ENCODE data around the gene NALCN. TPM values are rescaled to one million over a fixed set of nuclear protein-coding genes. Genes with fewer than 3 reads are reported as not detected.

NALCN gene
- total and polyA plus RNA-seq, 10 donors = 0.02 to 0.13 (median 0.09) TPM; not detected in 2

GRCh38 chr13:101308247-101309013 is 107.9 kb downstream of the NALCN start:
- Histone ChIP-seq H3K27ac (no peak overlapping the region), H3K36me3 (no peaks in the 10 kb centered on the region), H3K27me3 (replicated peaks in 1 of 7) (no peaks in the 10 kb centered on the region), H3K4me3 (no peak overlapping the region), H3K4me1 (no peaks in the 10 kb centered on the region), H3K9me3 (no peaks in the 10 kb centered on the region)
- no peak for DNase-seq
- TF ChIP-seq POLR2AphosphoS5 (IDR thresholded peaks at IDR 0.05) = no peak
- TF ChIP-seq POLR2A (IDR thresholded peaks at IDR 0.05) = no peak
- TF ChIP-seq, protein P1, sequence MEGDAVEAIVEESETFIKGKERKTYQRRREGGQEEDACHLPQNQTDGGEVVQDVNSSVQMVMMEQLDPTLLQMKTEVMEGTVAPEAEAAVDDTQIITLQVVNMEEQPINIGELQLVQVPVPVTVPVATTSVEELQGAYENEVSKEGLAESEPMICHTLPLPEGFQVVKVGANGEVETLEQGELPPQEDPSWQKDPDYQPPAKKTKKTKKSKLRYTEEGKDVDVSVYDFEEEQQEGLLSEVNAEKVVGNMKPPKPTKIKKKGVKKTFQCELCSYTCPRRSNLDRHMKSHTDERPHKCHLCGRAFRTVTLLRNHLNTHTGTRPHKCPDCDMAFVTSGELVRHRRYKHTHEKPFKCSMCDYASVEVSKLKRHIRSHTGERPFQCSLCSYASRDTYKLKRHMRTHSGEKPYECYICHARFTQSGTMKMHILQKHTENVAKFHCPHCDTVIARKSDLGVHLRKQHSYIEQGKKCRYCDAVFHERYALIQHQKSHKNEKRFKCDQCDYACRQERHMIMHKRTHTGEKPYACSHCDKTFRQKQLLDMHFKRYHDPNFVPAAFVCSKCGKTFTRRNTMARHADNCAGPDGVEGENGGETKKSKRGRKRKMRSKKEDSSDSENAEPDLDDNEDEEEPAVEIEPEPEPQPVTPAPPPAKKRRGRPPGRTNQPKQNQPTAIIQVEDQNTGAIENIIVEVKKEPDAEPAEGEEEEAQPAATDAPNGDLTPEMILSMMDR (IDR thresholded peaks at IDR 0.05 in 8 of 11, conservative IDR thresholded peaks at IDR 0.05 in 3 of 11) = no peak
- 56 to 86% (median 73%) methylated on average over 4 of the region's 4 CpGs for WGBS, 5 donors
- intact Hi-C loops (cut with DNase I; ENCODE audit: low total_unique reads) = no loop called here

GRCh38 chr13:101307181-101307701 is 109.1 kb downstream of the NALCN start:
- no peaks in the 10 kb centered on the region for H3K4me1 ChIP-seq
- no peaks in the 10 kb centered on the region for H3K27me3 ChIP-seq (replicated peaks in 1 of 7)
- no peak overlapping the region for H3K4me3 ChIP-seq
- 63 to 76% (median 72%) methylated on average over 5 of the region's 5 CpGs for WGBS, 5 donors
- no peaks in the 10 kb centered on the region for H3K9me3 ChIP-seq
- TF ChIP-seq POLR2A (IDR thresholded peaks at IDR 0.05) (no peak), POLR2AphosphoS5 (IDR thresholded peaks at IDR 0.05) (no peak)
- TF ChIP-seq, protein P1 (IDR thresholded peaks at IDR 0.05 in 8 of 11, conservative IDR thresholded peaks at IDR 0.05 in 3 of 11) = no peak
- intact Hi-C loops (cut with DNase I; ENCODE audit: low total_unique reads) = no loop called here
- no peak overlapping the region for H3K27ac ChIP-seq
- no peak for DNase-seq
- no peaks in the 10 kb centered on the region for H3K36me3 ChIP-seq

- Histone ChIP-seq H3K9me3 (no peaks in the 10 kb centered on the region), H3K4me3 (no peak overlapping the region), H3K27ac (no peak overlapping the region), H3K36me3 (no peaks in the 10 kb centered on the region), H3K4me1 (no peaks in the 10 kb centered on the region), H3K27me3 (replicated peaks in 1 of 7) (no peaks in the 10 kb centered on the region)
- TF ChIP-seq, protein P1 (IDR thresholded peaks at IDR 0.05 in 8 of 11, conservative IDR thresholded peaks at IDR 0.05 in 3 of 11) = no peak
- TF ChIP-seq POLR2A (IDR thresholded peaks at IDR 0.05) (no peak), POLR2AphosphoS5 (IDR thresholded peaks at IDR 0.05) (no peak)
- intact Hi-C loops (cut with DNase I; ENCODE audit: low total_unique reads) = no loop called here
- DNase-seq = no peak
- 59 to 81% (median 77%) methylated on average over 2 to 3 of the region's 3 CpGs for WGBS, 5 donors
Measured at GRCh38 chr13:101306773-101307172, 109.5 kb downstream of the NALCN start.

DNA sequence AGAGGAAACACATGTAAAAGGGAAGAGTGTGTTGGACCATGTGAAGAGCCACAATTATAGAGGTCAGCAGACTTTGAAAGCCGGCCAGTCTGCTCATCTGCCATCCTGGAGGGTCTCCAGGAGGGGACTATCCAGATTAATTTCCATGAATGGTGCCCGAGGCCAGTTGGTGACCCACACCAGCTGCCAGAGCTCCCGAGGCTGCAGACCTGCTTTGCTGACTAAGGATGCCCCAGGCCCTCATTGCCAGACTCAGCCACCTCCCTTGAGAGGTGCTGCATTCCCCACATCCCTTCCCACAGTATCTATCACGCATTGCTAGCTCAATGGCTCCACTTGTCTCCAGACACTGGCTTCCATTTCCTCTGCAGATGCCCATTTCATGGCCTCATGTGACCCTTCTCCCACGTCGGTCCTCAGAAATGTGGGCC is 110.3 kb downstream of the NALCN start:
- Histone ChIP-seq H3K9me3 (no peaks in the 10 kb centered on the region), H3K4me3 (no peak overlapping the region), H3K27ac (no peak overlapping the region), H3K27me3 (replicated peaks in 1 of 7) (no peaks in the 10 kb centered on the region), H3K36me3 (no peaks in the 10 kb centered on the region), H3K4me1 (no peaks in the 10 kb centered on the region)
- TF ChIP-seq, protein P1 (IDR thresholded peaks at IDR 0.05 in 8 of 11, conservative IDR thresholded peaks at IDR 0.05 in 3 of 11) = no peak
- no peak for TF ChIP-seq POLR2A (IDR thresholded peaks at IDR 0.05)
- no peak for TF ChIP-seq POLR2AphosphoS5 (IDR thresholded peaks at IDR 0.05)
- 70 to 80% (median 76%) methylated on average over 6 of the region's 6 CpGs for WGBS, 5 donors
- intact Hi-C loops (cut with DNase I; ENCODE audit: low total_unique reads) = no loop called here
- DNase-seq = no peak
